Motor neuron (in vitro differentiated cells): ENCODE data around the gene APC. TPM values are rescaled to one million over a fixed set of nuclear protein-coding genes. Genes with fewer than 3 reads are reported as not detected.
A peak's percentile ranks its signal among the peaks of the same experiment; 100 is the strongest.

ENCODE experiments used
- ATAC-seq, 8 experiments: fragments of 200-7000 bp; cut with Tn5 transposase; replicated peaks in 6 of 8; 2 replicates each; pipeline ENCODE4 v1.8.0; 2021; ENCODE audit warnings: mild to moderate bottlenecking in 8 of 8, moderate library complexity in 8 of 8
- H3K27ac ChIP-seq, 2 donors: fragments of 250-450 bp; sonication (Bioruptor Pico); 2 replicates each; pipeline ENCODE4 v1.9.0; 2021; ENCODE audit warnings: antibody characterized with exemption in 2 of 2, mild to moderate bottlenecking in 2 of 2, moderate library complexity in 1 of 2
- H3K4me1 ChIP-seq, 2 donors: fragments of 250-450 bp; sonication (Bioruptor Pico); replicated peaks in 1 of 2; 2 replicates each; pipeline ENCODE4 v1.6.1; 2021; ENCODE audit warnings: antibody characterized with exemption in 2 of 2, mild to moderate bottlenecking in 2 of 2, moderate library complexity in 1 of 2
- H3K4me3 ChIP-seq, 5 donors: fragments of 250-450 bp; sonication (Bioruptor Pico); 2 replicates each; pipeline ENCODE4 v1.9.0; 2021; ENCODE audit warnings: antibody characterized with exemption in 5 of 5, mild to moderate bottlenecking in 5 of 5, moderate library complexity in 4 of 5
- WGBS, 10 experiments: fragments of 450-650 bp; shearing (Covaris generic); methylation state at CpG; one replicate each; pipeline ENCODE4 v1.0.0; 2022; 5-methylcytosine and 5-hydroxymethylcytosine counted together
- in situ Hi-C, 9 experiments: fragments of 400-800 bp; cut with MboI; loops; one replicate each; pipeline ENCODE4 v1.15.0; 2021; ENCODE audit warnings: low sequenced_read_pairs in 9 of 9, low pct_unique_long_range_greater_than_20kb in 2 of 9; ENCODE audit not compliant: unreplicated experiment in 9 of 9
- total RNA-seq, 8 experiments: library from RNA; unstranded; fragments of 300-600 nt; gene quantifications; 2 replicates each; pipeline versions ENCODE4 v1.2.3 to v1.2.4, GENCODE V29; 2022

APC gene
- total RNA-seq, result 100 to 1,000 TPM in 1 of 8 experiments, 10 to 100 TPM in 7; 28.6 to 113 (median 53.9) TPM

DNA sequence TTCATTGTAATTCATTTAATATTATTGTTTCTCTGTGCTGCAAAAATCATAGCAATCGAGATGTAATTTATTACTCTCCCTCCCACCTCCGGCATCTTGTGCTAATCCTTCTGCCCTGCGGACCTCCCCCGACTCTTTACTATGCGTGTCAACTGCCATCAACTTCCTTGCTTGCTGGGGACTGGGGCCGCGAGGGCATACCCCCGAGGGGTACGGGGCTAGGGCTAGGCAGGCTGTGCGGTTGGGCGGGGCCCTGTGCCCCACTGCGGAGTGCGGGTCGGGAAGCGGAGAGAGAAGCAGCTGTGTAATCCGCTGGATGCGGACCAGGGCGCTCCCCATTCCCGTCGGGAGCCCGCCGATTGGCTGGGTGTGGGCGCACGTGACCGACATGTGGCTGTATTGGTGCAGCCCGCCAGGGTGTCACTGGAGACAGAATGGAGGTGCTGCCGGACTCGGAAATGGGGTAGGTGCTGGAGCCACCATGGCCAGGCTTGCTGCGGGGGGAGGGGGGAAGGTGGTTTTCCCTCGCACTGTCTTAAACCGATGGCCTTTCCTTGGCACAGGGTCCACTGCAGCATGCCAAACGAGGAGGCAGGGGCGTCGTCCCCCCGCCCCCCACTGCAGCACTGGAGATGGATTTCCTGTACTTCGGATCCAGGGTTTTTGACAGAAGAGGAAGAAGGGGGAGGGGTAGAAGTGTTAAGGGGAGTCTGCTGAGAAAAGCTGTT is at the start of gene APC:
APC (plus strand) TSS at position 423 of the 728 bp plus-strand sequence. CDS start 17,006 bp downstream, outside the sequence.
- 0 to 3% (median 0%) methylated on average over 1 to 13 of the region's 36 CpGs; no CpG with 5 or more reads in 2 of the 10 experiments for WGBS, 10 experiments
- in situ Hi-C loops, result loop anchor here in 3 of 9 experiments (25.0 kb wide), 1 partner anchor 175 kb away; no protein-coding TSS in a partner anchor

GRCh38 chr5:112689155-112689909 is 48.4 kb upstream of the APC start:
- in situ Hi-C loops, result loop anchor here in 1 of 9 experiments (10.0 kb wide), 1 partner anchor 135 kb away; no protein-coding TSS in a partner anchor
- WGBS, 10 experiments, result 0 to 88% (median 50%) methylated on average over 1 to 3 of the region's 3 CpGs; no CpG with 5 or more reads in 3 of the 10 experiments
- Histone ChIP-seq H3K4me1 (peaks cover 0 to 3% of the 10 kb centered on the region in 2 donors), H3K4me3 (no peak overlapping the region), H3K27ac (no peak overlapping the region)
- ATAC-seq, result peak in 7 of 8 experiments; percentile 35 to 95 (median 72)

More for the DNA sequence above, at the start of gene APC:
- H3K4me3 ChIP-seq, result peak within 1 kb of the TSS; percentile 44 to 76 (median 64)
- ATAC-seq, result peak; percentile 97 to 99 (median 98)
- peak within 1 kb of the TSS; percentile 60 to 75 for H3K27ac ChIP-seq
- peaks cover 0 to 14% of the 10 kb centered on the region in 2 donors for H3K4me1 ChIP-seq

GRCh38 chr5:112690605-112691338 is 46.9 kb upstream of the APC start:
- H3K27ac ChIP-seq, result no peak overlapping the region
- H3K4me3 ChIP-seq, result no peak overlapping the region
- WGBS, 10 experiments, result 63 to 100% (median 91%) methylated on average over 1 to 3 of the region's 3 CpGs; no CpG with 5 or more reads in 2 of the 10 experiments
- peak in 1 of 8 experiments; percentile 45 for ATAC-seq
- in situ Hi-C loops, result loop anchor here in 1 of 9 experiments (10.0 kb wide), 1 partner anchor 64 kb away; no protein-coding TSS in a partner anchor
- no peaks in the 10 kb centered on the region for H3K4me1 ChIP-seq

- no peaks in the 10 kb centered on the region for H3K4me1 ChIP-seq
- peak in 2 of 8 experiments; percentile 25 to 34 for ATAC-seq
- H3K27ac ChIP-seq, result no peak overlapping the region
- 50 to 86% (median 73%) methylated on average over 1 of the region's 1 CpG; no CpG with 5 or more reads in 6 of the 10 experiments for WGBS, 10 experiments
- no peak overlapping the region for H3K4me3 ChIP-seq
- in situ Hi-C loops, result loop anchor here in 1 of 9 experiments (10.0 kb wide), 1 partner anchor 63 kb away; no protein-coding TSS in a partner anchor
Measured at GRCh38 chr5:112691339-112691680, 46.4 kb upstream of the APC start.

DNA sequence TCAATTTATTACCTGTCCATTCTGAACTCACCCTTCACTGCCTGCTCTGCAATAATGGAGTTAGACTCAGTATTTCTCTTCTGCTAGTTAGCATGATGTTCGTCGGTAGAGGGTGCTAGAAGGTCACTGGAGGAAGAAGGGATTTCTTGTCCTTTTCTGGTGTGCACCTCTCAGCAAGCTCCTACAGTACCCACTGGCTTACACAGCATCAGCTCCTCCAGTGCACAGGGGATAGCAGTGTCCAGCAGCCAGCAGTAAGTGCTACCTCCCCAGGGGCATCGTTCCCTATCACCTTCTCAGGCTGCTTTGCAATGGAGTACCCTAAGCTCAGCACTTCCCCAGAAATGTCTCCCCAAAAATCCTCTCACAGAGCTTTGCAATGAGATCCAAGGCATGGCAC is 45.9 kb upstream of the APC start:
- in situ Hi-C loops, result loop anchor here in 1 of 9 experiments (10.0 kb wide), 1 partner anchor 63 kb away; no protein-coding TSS in a partner anchor
- Histone ChIP-seq H3K27ac (no peak overlapping the region), H3K4me3 (no peak overlapping the region), H3K4me1 (no peaks in the 10 kb centered on the region)
- ATAC-seq, result peak in 3 of 8 experiments; percentile 75 to 87 (median 80)
- WGBS, 10 experiments, result 20 to 94% (median 53%) methylated on average over 2 to 3 of the region's 3 CpGs; no CpG with 5 or more reads in 5 of the 10 experiments

GRCh38 chr5:112692472-112692871 is 45.2 kb upstream of the APC start:
- H3K27ac ChIP-seq, result no peak overlapping the region
- no peak overlapping the region for H3K4me3 ChIP-seq
- H3K4me1 ChIP-seq, result no peaks in the 10 kb centered on the region
- in situ Hi-C loops, result loop anchor here in 1 of 9 experiments (10.0 kb wide), 1 partner anchor 62 kb away; no protein-coding TSS in a partner anchor
- WGBS, 10 experiments, result 40 to 100% (median 83%) methylated on average over 1 of the region's 1 CpG; no CpG with 5 or more reads in 5 of the 10 experiments
- ATAC-seq, result no peak

DNA sequence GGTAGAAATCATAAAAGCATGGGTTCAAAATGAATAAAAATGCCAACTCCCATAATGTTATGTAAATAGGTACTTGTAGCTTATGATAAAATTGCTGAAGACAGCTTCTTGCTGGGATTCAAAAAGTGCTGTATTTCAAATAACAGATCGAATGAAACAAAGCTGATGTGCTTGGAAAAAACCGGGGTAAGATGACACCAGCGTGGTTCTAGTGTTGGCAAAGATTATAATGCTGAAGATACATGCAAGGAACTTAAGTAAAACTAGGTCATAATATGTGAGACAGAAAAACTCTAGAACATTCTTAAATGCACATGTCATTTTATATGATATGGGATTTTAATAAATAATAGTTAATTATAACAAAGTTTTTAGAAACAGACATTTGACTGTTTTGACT is 44.4 kb upstream of the APC start:
- in situ Hi-C loops, result loop anchor here in 1 of 9 experiments (10.0 kb wide), 1 partner anchor 62 kb away; no protein-coding TSS in a partner anchor
- Histone ChIP-seq H3K4me1 (no peaks in the 10 kb centered on the region), H3K27ac (no peak overlapping the region), H3K4me3 (no peak overlapping the region)
- 62 to 100% (median 87%) methylated on average over 2 to 3 of the region's 3 CpGs for WGBS, 10 experiments
- no peak for ATAC-seq

DNA sequence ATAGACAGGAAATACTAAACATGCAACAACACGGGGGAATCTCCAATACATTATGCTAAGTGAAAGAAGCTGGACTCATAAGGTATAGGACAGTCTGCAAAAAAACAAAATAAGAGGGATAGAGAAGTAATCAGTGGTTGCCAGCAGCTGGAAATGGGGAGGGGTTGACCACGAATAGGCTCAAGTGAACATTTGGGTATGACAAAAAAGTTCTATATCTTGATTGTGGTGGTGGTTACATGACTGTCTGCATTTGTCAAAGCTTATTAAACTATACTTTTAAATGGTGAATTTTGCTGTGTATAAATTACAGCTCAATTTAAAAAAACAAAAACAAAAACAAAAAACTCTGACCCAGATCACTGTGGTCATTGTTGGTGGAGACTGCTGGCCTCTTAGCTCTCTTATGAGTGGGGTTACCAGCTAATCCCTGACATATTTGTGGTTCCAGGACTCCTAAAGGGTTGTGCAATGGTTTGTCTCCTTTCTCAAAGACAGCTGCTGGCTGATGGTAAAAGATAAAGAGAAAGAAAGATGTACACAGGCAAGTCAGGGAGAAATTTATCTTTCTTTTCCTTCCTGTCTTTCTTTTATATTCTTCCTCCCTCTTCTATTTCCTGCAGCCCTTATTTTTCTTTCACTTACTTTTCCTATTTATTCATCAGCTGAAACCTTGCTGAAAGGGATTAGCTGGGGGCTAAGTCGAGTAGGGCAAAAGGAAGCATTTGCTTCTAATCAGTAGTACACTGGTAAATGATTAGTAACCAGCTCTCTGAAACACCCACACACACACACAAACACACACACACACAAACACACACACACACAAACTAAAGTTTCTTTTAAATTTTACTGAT is 42.6 kb upstream of the APC start:
- WGBS, 10 experiments, result 8 to 90% (median 47%) methylated on average over 2 to 3 of the region's 3 CpGs
- Histone ChIP-seq H3K4me3 (no peak overlapping the region), H3K4me1 (no peaks in the 10 kb centered on the region), H3K27ac (no peak overlapping the region)
- ATAC-seq, result peak in 1 of 8 experiments; percentile 21
- in situ Hi-C loops, result loop anchor here in 1 of 9 experiments (10.0 kb wide), 1 partner anchor 60 kb away; no protein-coding TSS in a partner anchor

GRCh38 chr5:112696786-112697185 is 40.9 kb upstream of the APC start:
- 30 to 100% (median 80%) methylated on average over 1 to 4 of the region's 5 CpGs; no CpG with 5 or more reads in 3 of the 10 experiments for WGBS, 10 experiments
- Histone ChIP-seq H3K4me3 (no peak overlapping the region), H3K27ac (no peak overlapping the region), H3K4me1 (no peaks in the 10 kb centered on the region)
- in situ Hi-C loops, result loop anchor here in 1 of 9 experiments (10.0 kb wide), 1 partner anchor 58 kb away; no protein-coding TSS in a partner anchor
- no peak for ATAC-seq

DNA sequence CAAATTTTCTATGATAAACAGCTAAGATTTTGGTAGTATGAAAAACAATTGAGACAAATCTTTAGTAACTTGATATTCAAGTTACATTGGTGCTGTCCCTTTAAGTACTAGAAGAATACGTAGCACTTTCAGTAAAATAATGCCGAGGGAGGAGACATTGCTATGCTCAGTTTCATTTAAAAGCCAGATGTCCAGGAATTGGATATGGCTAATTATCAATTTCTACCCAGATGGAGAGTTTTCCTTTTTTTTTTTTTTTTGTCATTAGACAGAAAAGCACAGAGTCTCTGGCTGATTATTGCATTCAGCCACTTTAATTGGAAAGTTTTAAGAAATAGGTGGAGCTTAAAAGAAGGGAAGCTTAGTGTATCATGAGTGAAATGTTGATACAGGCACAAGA is 40.4 kb upstream of the APC start:
- 13 to 84% (median 55%) methylated on average over 1 to 2 of the region's 2 CpGs; no CpG with 5 or more reads in 2 of the 10 experiments for WGBS, 10 experiments
- Histone ChIP-seq H3K4me3 (no peak overlapping the region), H3K4me1 (no peaks in the 10 kb centered on the region), H3K27ac (no peak overlapping the region)
- peak in 3 of 8 experiments; percentile 45 to 57 (median 53) for ATAC-seq
- in situ Hi-C loops, result loop anchor here in 1 of 9 experiments (10.0 kb wide), 1 partner anchor 57 kb away; no protein-coding TSS in a partner anchor

DNA sequence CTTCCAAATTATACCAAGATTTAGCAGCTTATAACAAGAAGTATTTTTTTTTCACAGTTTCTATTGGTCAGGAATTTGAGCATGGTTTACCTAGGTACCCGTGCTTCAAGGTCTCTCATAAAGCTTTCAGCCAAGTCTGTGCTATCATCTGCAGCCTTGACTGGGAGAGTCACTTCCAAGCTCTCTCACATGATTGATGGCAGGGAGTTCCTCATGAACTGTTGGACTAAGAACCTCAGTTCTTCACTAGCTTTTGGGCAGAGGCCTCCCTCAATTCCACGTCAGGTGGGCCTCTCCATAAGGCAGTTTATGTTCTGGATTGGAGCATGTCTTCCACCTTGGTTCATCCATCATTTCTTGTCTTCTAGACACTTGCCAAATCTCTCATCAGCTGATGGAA is 39.9 kb upstream of the APC start:
- ATAC-seq, result no peak
- Histone ChIP-seq H3K4me1 (no peaks in the 10 kb centered on the region), H3K4me3 (no peak overlapping the region), H3K27ac (no peak overlapping the region)
- in situ Hi-C loops, result loop anchor here in 1 of 9 experiments (10.0 kb wide), 1 partner anchor 57 kb away; no protein-coding TSS in a partner anchor
- WGBS, 10 experiments, result 11 to 83% (median 69%) methylated on average over 1 to 2 of the region's 2 CpGs; no CpG with 5 or more reads in 2 of the 10 experiments
